ENCODE measurements around the gene TNFSF12.

Gene TNFSF12

GRCh38 chr17:7544911-7545310, 3.9 kb upstream of the TNFSF12 start:
- DNase-seq: no peak

- peak in 1 of 2 experiments; percentile 66 for DNase-seq
Observed at GRCh38 chr17:7549401-7550055, 670 bp downstream of the TNFSF12 start.

GRCh38 chr17:7550344-7550743, 1.5 kb downstream of the TNFSF12 start:
- no peak for DNase-seq

GRCh38 chr17:7551396-7551795, 2.5 kb downstream of the TNFSF12 start:
- DNase-seq: peak in 1 of 2 experiments; percentile 24

- DNase-seq: peak; percentile 53
Observed at GRCh38 chr17:7552621-7553051, 3.8 kb downstream of the TNFSF12 start.

- DNase-seq: no peak
Observed at GRCh38 chr17:7553356-7553755, 4.5 kb downstream of the TNFSF12 start.

- DNase-seq: no peak
Observed at GRCh38 chr17:7555320-7555948, 6.6 kb downstream of the TNFSF12 start.

- DNase-seq: no peak
Observed at GRCh38 chr17:7556627-7557026, 7.8 kb downstream of the TNFSF12 start.

GRCh38 chr17:7557147-7557764, 8.4 kb downstream of the TNFSF12 start:
- peak in 1 of 2 experiments; percentile 16 for DNase-seq

- peak in 1 of 2 experiments; percentile 38 for DNase-seq
Observed at GRCh38 chr17:7557775-7558543, 9.1 kb downstream of the TNFSF12 start.

- no peak for DNase-seq
Observed at GRCh38 chr17:7558544-7559319, 9.9 kb downstream of the TNFSF12 start, which contains the start of gene TNFSF13. TNFSF13 (plus strand) TSS chr17:7558750; CDS start chr17:7559040, 290 bp downstream.

- DNase-seq: peak in 1 of 2 experiments; percentile 21
Observed at GRCh38 chr17:7559320-7560171, 10.7 kb downstream of the TNFSF12 start.

- DNase-seq: peak; percentile 73 to 78
Observed at GRCh38 chr17:7560172-7561027, 11.5 kb downstream of the TNFSF12 start.

- DNase-seq: peak; percentile 91 to 92
Observed at GRCh38 chr17:7561028-7561575, 12.2 kb downstream of the TNFSF12 start.

- DNase-seq: peak; percentile 90 to 94
Observed at GRCh38 chr17:7561589-7562207, 12.8 kb downstream of the TNFSF12 start, which contains the start of gene SENP3. SENP3 (plus strand) TSS chr17:7561919; CDS start chr17:7563077, 1,158 bp downstream.

- no peak for DNase-seq
Observed at GRCh38 chr17:7562208-7562605, 13.3 kb downstream of the TNFSF12 start.

GRCh38 chr17:7563115-7563869, 14.4 kb downstream of the TNFSF12 start:
- DNase-seq: no peak

GRCh38 chr17:7569571-7569970, 20.7 kb downstream of the TNFSF12 start:
- DNase-seq: no peak

GRCh38 chr17:7570351-7570750, 21.5 kb downstream of the TNFSF12 start:
- DNase-seq: no peak
